Neuronal stem cell (in vitro differentiated cells): Measurements from ENCODE around the gene SHANK3.

Experiments used
- DNase-seq: peaks from one replicate; pipeline ENCODE4 v3.0.0-alpha.2; 2013; ENCODE audit warnings: low spot score
- H2AFZ ChIP-seq: one replicate; pipeline ENCODE4 v1.6.1; 2013; ENCODE audit warnings: mild to moderate bottlenecking, low read length, inconsistent platforms
- H2AK5ac ChIP-seq: 2 replicates; pipeline ENCODE4 v1.6.1; 2013; ENCODE audit warnings: low read depth, mild to moderate bottlenecking, inconsistent platforms, low read length, moderate library complexity, mixed read lengths
- H2BK120ac ChIP-seq: 2 replicates; pipeline ENCODE4 v1.6.1; 2013; ENCODE audit warnings: low read depth, mild to moderate bottlenecking, inconsistent platforms, low read length, moderate library complexity, mixed read lengths
- H2BK12ac ChIP-seq: one replicate; pipeline ENCODE4 v1.6.1; 2013; ENCODE audit warnings: low read length, inconsistent platforms
- H2BK15ac ChIP-seq: 2 replicates; pipeline ENCODE4 v1.6.1; 2013; ENCODE audit warnings: mild to moderate bottlenecking, low read length, inconsistent platforms, mixed read lengths
- H2BK5ac ChIP-seq: one replicate; pipeline ENCODE4 v1.6.1; 2013; ENCODE audit warnings: inconsistent platforms, mild to moderate bottlenecking, low read length, moderate library complexity
- H3K14ac ChIP-seq: one replicate; pipeline ENCODE4 v1.6.1; 2013; ENCODE audit warnings: low read length, inconsistent platforms
- H3K18ac ChIP-seq: 2 replicates; pipeline ENCODE4 v1.6.1; 2013; ENCODE audit warnings: low read length, inconsistent platforms
- H3K23ac ChIP-seq: 2 replicates; pipeline ENCODE4 v1.6.1; 2013; ENCODE audit warnings: low read depth, mild to moderate bottlenecking, mixed read lengths, low read length, inconsistent platforms; ENCODE audit not compliant: poor library complexity
- H3K27ac ChIP-seq: replicated peaks from 3 replicates; pipeline ENCODE4 v1.5.1; 2013; ENCODE audit warnings: low read length, inconsistent platforms
- H3K27me3 ChIP-seq, 3 experiments: 2 replicates each; pipeline ENCODE4 v1.6.1; 2013; ENCODE audit warnings: low read length in 3 of 3, mild to moderate bottlenecking in 2 of 3, inconsistent platforms in 1 of 3, low read depth in 1 of 3, mixed read lengths in 1 of 3, moderate library complexity in 1 of 3; ENCODE audit not compliant: control insufficient read depth in 3 of 3, insufficient read depth in 3 of 3
- H3K36me3 ChIP-seq, 2 donors: replicated peaks in 1 of 2; 2 replicates each; pipeline ENCODE4 v1.6.1; 2013; ENCODE audit warnings: low read length in 2 of 2; ENCODE audit not compliant: control insufficient read depth in 2 of 2, insufficient read depth in 2 of 2
- H3K4ac ChIP-seq: 2 replicates; pipeline ENCODE4 v1.6.1; 2013; ENCODE audit warnings: inconsistent platforms, mild to moderate bottlenecking, low read length, moderate library complexity
- H3K4me1 ChIP-seq, 2 donors: 1 replicate in 1 of 2; 2 replicates in 1 of 2; pipeline ENCODE4 v1.6.1; 2013; ENCODE audit warnings: low read length in 2 of 2, low read depth in 1 of 2; ENCODE audit not compliant: control insufficient read depth in 2 of 2, insufficient read depth in 1 of 2
- H3K4me2 ChIP-seq: one replicate; pipeline ENCODE4 v1.6.1; 2013; ENCODE audit warnings: mild to moderate bottlenecking, low read length, inconsistent platforms; ENCODE audit not compliant: insufficient read depth, poor library complexity, severe bottlenecking
- H3K4me3 ChIP-seq, 2 donors: 2 replicates each; pipeline ENCODE4 v1.5.1; 2013; ENCODE audit warnings: low read length in 2 of 2, mild to moderate bottlenecking in 2 of 2, inconsistent platforms in 1 of 2, moderate library complexity in 1 of 2
- H3K79me1 ChIP-seq: one replicate; pipeline ENCODE4 v1.6.1; 2013; ENCODE audit warnings: low read depth, mild to moderate bottlenecking, inconsistent platforms, low read length, moderate library complexity
- H3K9ac ChIP-seq: one replicate; pipeline ENCODE4 v1.6.1; 2013; ENCODE audit warnings: mild to moderate bottlenecking, low read depth, low read length, inconsistent platforms; ENCODE audit not compliant: poor library complexity
- H3K9me3 ChIP-seq, 2 donors: replicated peaks in 1 of 2; 2 replicates each; pipeline versions ENCODE3 to v1.6.1; 2013; ENCODE audit warnings: low read length in 2 of 2, mild to moderate bottlenecking in 2 of 2, inconsistent platforms in 1 of 2, low read depth in 1 of 2, mixed read lengths in 1 of 2, moderate library complexity in 1 of 2; ENCODE audit not compliant: control insufficient read depth in 2 of 2, insufficient read depth in 1 of 2
- H4K8ac ChIP-seq: one replicate; pipeline ENCODE4 v1.6.1; 2013; ENCODE audit warnings: low read depth, mild to moderate bottlenecking, inconsistent platforms, low read length, moderate library complexity
- H4K91ac ChIP-seq: one replicate; pipeline ENCODE4 v1.6.1; 2013; ENCODE audit warnings: low read length, low read depth, mild to moderate bottlenecking, inconsistent platforms; ENCODE audit not compliant: poor library complexity
- WGBS, 2 donors: extraction: QIAGEN DNeasy Blood & Tissue Kit; methylation state at CpG; one replicate each; pipeline ENCODE4 v1.1.7; 2013; ENCODE audit warnings: missing lambda C conversion rate in 2 of 2, mixed read lengths in 1 of 2; ENCODE audit not compliant: insufficient read length in 2 of 2, insufficient replicate concordance in 1 of 2; ENCODE audit errors: extremely low coverage in 2 of 2; 5-methylcytosine and 5-hydroxymethylcytosine counted together

SHANK3 gene

DNA sequence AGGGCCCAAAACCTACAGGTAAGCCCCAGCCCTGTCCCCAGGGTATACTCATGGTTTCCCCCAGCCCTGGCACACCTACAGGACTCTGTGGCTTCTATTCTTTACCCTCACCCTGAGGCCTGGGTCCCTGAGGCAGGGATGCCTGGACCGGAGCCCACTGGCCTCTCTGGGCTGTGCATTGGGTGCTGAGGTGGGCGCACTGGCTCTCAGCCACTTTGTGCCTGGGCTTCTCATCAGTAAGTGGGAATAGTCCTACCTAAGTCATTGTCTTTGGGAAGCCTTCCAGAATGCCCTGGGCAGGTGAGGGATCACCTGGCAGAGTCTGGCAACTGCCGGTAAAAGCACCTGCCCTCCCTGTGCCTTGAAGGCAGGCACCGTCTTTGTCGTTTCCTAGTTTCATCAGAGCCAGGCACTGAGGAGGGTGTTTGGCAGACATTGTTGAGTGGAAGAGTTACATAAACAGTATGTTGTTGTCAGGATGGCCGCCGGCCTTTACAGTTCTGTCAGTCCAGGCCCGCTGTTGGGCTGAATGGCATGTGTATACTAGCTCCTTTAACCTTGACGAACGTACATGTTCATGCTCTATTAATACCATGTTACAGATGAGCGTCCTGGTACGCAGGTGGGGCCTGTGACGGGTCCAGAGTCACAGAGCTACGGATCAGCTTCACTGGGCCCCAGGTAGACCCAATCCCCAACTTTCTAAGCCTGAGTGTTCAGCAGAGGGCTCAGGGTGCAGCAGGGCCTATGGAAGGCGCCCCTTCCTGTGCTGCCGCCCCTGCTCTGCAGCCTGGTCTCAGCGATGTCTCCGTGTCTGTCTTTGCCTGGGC is 23.0 kb downstream of the SHANK3 start:
- Histone ChIP-seq H3K27ac (no peak overlapping the region), H2AFZ (no peak overlapping the region), H4K91ac (no peak overlapping the region), H3K27me3 (peaks cover 0 to 3% (median 0%) of the 10 kb centered on the region in 3 experiments), H2BK12ac (peak overlapping the region; percentile 28), H3K18ac (peak overlapping the region; percentile 40), H2AK5ac (peak overlapping the region; percentile 29), H3K9ac (peak overlapping the region; percentile 34), H3K4me3 (no peak overlapping the region), H3K4ac (no peak overlapping the region), H4K8ac (no peak overlapping the region), H2BK15ac (no peak overlapping the region), H2BK120ac (no peak overlapping the region), H3K4me2 (no peak overlapping the region), H3K79me1 (peaks cover 1% of the 10 kb centered on the region), H2BK5ac (no peak overlapping the region), H3K23ac (no peak overlapping the region), H3K36me3 (peaks cover 7 to 21% of the 10 kb centered on the region in 2 donors), H3K4me1 (peaks cover 16 to 17% of the 10 kb centered on the region in 2 donors), H3K9me3 (no peaks in the 10 kb centered on the region), H3K14ac (no peak overlapping the region)
- no peak for DNase-seq
- no CpG with 5 or more reads among the region's 18 CpGs for WGBS, 2 donors

- Histone ChIP-seq H3K27me3 (peaks cover 0 to 3% (median 0%) of the 10 kb centered on the region in 3 experiments), H3K9me3 (no peaks in the 10 kb centered on the region), H3K9ac (peak overlapping the region; percentile 34), H2AK5ac (peak overlapping the region; percentile 93), H3K4me3 (no peak overlapping the region), H3K36me3 (peaks cover 7 to 25% of the 10 kb centered on the region in 2 donors), H2BK5ac (no peak overlapping the region), H4K8ac (no peak overlapping the region), H2BK120ac (no peak overlapping the region), H3K23ac (peak overlapping the region; percentile 43), H2BK12ac (no peak overlapping the region), H3K27ac (no peak overlapping the region), H3K18ac (peak overlapping the region; percentile 40), H3K4ac (no peak overlapping the region), H4K91ac (no peak overlapping the region), H2BK15ac (no peak overlapping the region), H3K4me2 (peak overlapping the region; percentile 75), H2AFZ (peak overlapping the region; percentile 50), H3K14ac (no peak overlapping the region), H3K4me1 (peaks cover 16 to 17% of the 10 kb centered on the region in 2 donors), H3K79me1 (peaks cover 1% of the 10 kb centered on the region)
- DNase-seq, result no peak
- no CpG with 5 or more reads among the region's 21 CpGs for WGBS, 2 donors
These were observed 23.7 kb downstream of the SHANK3 start for GRCh38 chr22:50696251-50696798.

DNA sequence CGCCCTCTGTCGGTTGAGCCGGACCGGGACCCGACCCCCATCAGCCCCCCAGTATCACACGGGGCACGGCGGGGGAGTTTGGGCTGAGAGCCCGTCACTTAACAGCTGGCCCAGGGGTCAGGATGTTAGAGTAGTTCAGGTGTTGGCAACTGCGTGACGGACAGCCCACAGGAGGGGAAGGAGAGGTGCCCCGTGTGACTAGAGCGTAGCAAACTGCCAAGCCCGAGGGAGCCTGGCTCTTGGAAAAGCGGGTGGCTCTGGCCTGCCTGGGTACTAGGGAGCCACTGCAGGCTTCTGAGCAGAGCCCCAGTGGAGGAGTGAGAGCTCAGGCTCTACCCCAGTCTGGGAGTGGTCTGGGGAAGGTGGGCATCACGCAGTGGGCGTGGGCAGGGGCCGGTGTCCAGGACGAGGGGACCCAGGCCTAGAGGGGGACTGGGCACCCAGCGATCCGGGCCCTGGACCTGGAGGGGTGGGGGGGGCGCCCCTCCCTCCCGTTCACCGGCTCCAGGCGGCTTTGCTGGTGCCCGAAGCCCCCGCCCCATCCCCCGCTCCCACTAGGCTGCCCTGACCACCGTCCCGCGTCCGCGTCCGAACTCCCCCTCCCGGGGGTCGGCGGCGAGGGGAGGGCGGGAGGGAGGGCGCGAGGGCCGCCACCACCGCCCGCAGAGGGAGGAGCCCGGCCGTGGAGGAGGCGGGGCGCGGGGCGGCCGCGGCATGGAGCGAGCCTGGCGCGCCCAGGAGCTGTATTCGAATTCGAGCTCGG is 24.4 kb downstream of the SHANK3 start:
- Histone ChIP-seq H2BK12ac (peak overlapping the region; percentile 91), H4K8ac (peak overlapping the region; percentile 26), H3K18ac (peak overlapping the region; percentile 94), H3K27ac (no peak overlapping the region), H2BK120ac (no peak overlapping the region), H3K4me1 (peaks cover 16 to 17% of the 10 kb centered on the region in 2 donors), H3K4me3 (peak overlapping the region; percentile 62 to 65), H3K9ac (peak overlapping the region; percentile 74), H3K9me3 (no peaks in the 10 kb centered on the region), H3K14ac (peak overlapping the region; percentile 31), H3K79me1 (peaks cover 1% of the 10 kb centered on the region), H4K91ac (no peak overlapping the region), H3K4me2 (peak overlapping the region; percentile 75), H3K27me3 (peaks cover 0 to 3% (median 0%) of the 10 kb centered on the region in 3 experiments), H2BK15ac (peak overlapping the region; percentile 97), H3K4ac (no peak overlapping the region), H2BK5ac (no peak overlapping the region), H2AFZ (peak overlapping the region; percentile 50), H2AK5ac (peak overlapping the region; percentile 93), H3K23ac (peak overlapping the region; percentile 43), H3K36me3 (peaks cover 7 to 31% of the 10 kb centered on the region in 2 donors)
- WGBS, 2 donors, result no CpG with 5 or more reads among the region's 58 CpGs
- peak; percentile 48 for DNase-seq
